H1 (cell line): Measurements from ENCODE around the gene HOXD1. TPM values are rescaled to one million over a fixed set of nuclear protein-coding genes. Genes with fewer than 3 reads are reported as not detected.

Source experiments
- CTCF ChIA-PET: fragments of 300-600 bp; sonication (Branson Sonifier 250); formaldehyde crosslinking; loops from one replicate; lab custom pipeline; 2021; ENCODE audit not compliant: partially characterized antibody; lab: Charles Lee
- POLR2A ChIA-PET: fragments of 300-600 bp; sonication (Branson Sonifier 250); formaldehyde crosslinking; loops from one replicate; lab custom pipeline; 2021; ENCODE audit warnings: inconsistent platforms; ENCODE audit not compliant: partially characterized antibody; lab: Charles Lee
- DNase-seq, 2 experiments: peaks; one replicate each; pipeline versions ENCODE4 v3.0.0 to v3.0.0-alpha.2; 2010 to 2022; ENCODE audit warnings: low spot score in 2 of 2, low read depth in 1 of 2, mixed read lengths in 1 of 2
- FAIRE-seq: peaks from 2 replicates; lab custom pipeline; 2011; peaks lifted over from hg19 to GRCh38; lab: Jason Lieb, UNC
- H2AFZ ChIP-seq: 2 replicates; pipeline ENCODE4 v1.8.1; 2012; ENCODE audit warnings: low read length, inconsistent platforms
- H2AK5ac ChIP-seq: 2 replicates; pipeline ENCODE4 v1.6.1; 2013; ENCODE audit warnings: low read depth, low read length
- H2BK120ac ChIP-seq: replicated peaks from 2 replicates; pipeline ENCODE3; 2013; ENCODE audit warnings: low read depth, low read length, inconsistent platforms
- H2BK12ac ChIP-seq: 2 replicates; pipeline ENCODE4 v1.6.1; 2013; ENCODE audit warnings: low read depth, low read length
- H2BK15ac ChIP-seq: 2 replicates; pipeline ENCODE4 v1.6.1; 2013; ENCODE audit warnings: low read length
- H2BK20ac ChIP-seq: 2 replicates; pipeline ENCODE4 v1.6.1; 2013; ENCODE audit warnings: low read length
- H2BK5ac ChIP-seq: 2 replicates; pipeline ENCODE4 v1.6.1; 2013; ENCODE audit warnings: low read depth, low read length
- H3K14ac ChIP-seq: 2 replicates; pipeline ENCODE4 v1.6.1; 2013; ENCODE audit warnings: inconsistent platforms; ENCODE audit not compliant: insufficient read length
- H3K18ac ChIP-seq: 2 replicates; pipeline ENCODE4 v1.6.1; 2013; ENCODE audit warnings: low read length; ENCODE audit errors: extremely low read depth
- H3K23ac ChIP-seq: 2 replicates; pipeline ENCODE4 v1.6.1; 2013; ENCODE audit warnings: inconsistent platforms; ENCODE audit not compliant: insufficient read length
- H3K23me2 ChIP-seq: 2 replicates; pipeline ENCODE4 v1.6.1; 2013; ENCODE audit warnings: low read depth, low read length
- H3K27ac ChIP-seq: 2 replicates; pipeline ENCODE4 v1.6.1; 2011; ENCODE audit warnings: low read depth, low read length, inconsistent platforms
- H3K27me3 ChIP-seq, 4 experiments: replicated peaks in 1 of 4; 1 replicate in 1 of 4; 2 replicates in 3 of 4; pipeline versions ENCODE4 v1.6.1 to v1.8.1; 2011 to 2013; ENCODE audit warnings: low read length in 3 of 4, mild to moderate bottlenecking in 3 of 4, inconsistent platforms in 2 of 4, mixed read lengths in 2 of 4, moderate library complexity in 1 of 4; ENCODE audit not compliant: control insufficient read depth in 3 of 4, insufficient read depth in 3 of 4; ENCODE audit errors: extremely low read depth in 1 of 4
- H3K36me3 ChIP-seq, 4 experiments: 2 replicates each; pipeline versions ENCODE4 v1.6.1 to v1.8.1; 2011 to 2013; ENCODE audit warnings: mild to moderate bottlenecking in 4 of 4, low read length in 3 of 4, moderate library complexity in 2 of 4, control low read depth in 1 of 4, inconsistent platforms in 1 of 4; ENCODE audit not compliant: insufficient read depth in 4 of 4, control insufficient read depth in 2 of 4
- H3K4ac ChIP-seq: replicated peaks from 2 replicates; pipeline ENCODE3; 2013; ENCODE audit warnings: low read length, low read depth, mixed read lengths, inconsistent platforms; ENCODE audit not compliant: insufficient read length
- H3K4me1 ChIP-seq, 4 experiments: replicated peaks in 1 of 4; 1 replicate in 1 of 4; 2 replicates in 3 of 4; pipeline versions ENCODE4 v1.6.1 to v1.8.1; 2011 to 2013; ENCODE audit warnings: low read length in 3 of 4, inconsistent platforms in 2 of 4, mixed read lengths in 1 of 4; ENCODE audit not compliant: insufficient read depth in 4 of 4, control insufficient read depth in 3 of 4
- H3K4me2 ChIP-seq, 2 experiments: 2 replicates each; pipeline versions ENCODE4 v1.6.1 to v1.8.1; 2011 to 2013; ENCODE audit warnings: low read depth in 2 of 2, low read length in 2 of 2, control low read depth in 1 of 2, inconsistent platforms in 1 of 2, mild to moderate bottlenecking in 1 of 2; ENCODE audit not compliant: insufficient read depth in 1 of 2
- H3K4me3 ChIP-seq, 4 experiments: fragments of 200-600, 300-600 bp in 1 of 4; sonication (generic), shearing (Covaris generic), sonication (Bioruptor Twin) in 1 of 4; 2 replicates each; pipeline versions ENCODE4 v1.5.1 to v1.8.1; 2011 to 2016; ENCODE audit warnings: low read length in 4 of 4, low read depth in 3 of 4, control low read depth in 2 of 4, inconsistent platforms in 2 of 4, mild to moderate bottlenecking in 2 of 4, mixed read lengths in 1 of 4, moderate library complexity in 1 of 4; ENCODE audit not compliant: insufficient read depth in 2 of 4; ENCODE audit errors: extremely low read depth in 1 of 4
- H3K56ac ChIP-seq: replicated peaks from 2 replicates; pipeline ENCODE3; 2013; ENCODE audit warnings: low read depth, mild to moderate bottlenecking, mixed read lengths, low read length, inconsistent platforms; ENCODE audit not compliant: insufficient read length
- H3K79me1 ChIP-seq: 2 replicates; pipeline ENCODE4 v1.6.1; 2013; ENCODE audit warnings: low read depth, low read length, control low read depth
- H3K79me2 ChIP-seq, 2 experiments: 2 replicates each; pipeline versions ENCODE4 v1.6.1 to v1.8.1; 2012 to 2013; ENCODE audit warnings: low read length in 2 of 2, mild to moderate bottlenecking in 2 of 2, inconsistent platforms in 1 of 2; ENCODE audit not compliant: insufficient read depth in 2 of 2, control insufficient read depth in 1 of 2
- H3K9ac ChIP-seq, 4 experiments: replicated peaks in 1 of 4; 1 replicate in 1 of 4; 2 replicates in 3 of 4; pipeline versions ENCODE4 v1.6.1 to v1.8.1; 2011 to 2013; ENCODE audit warnings: low read depth in 3 of 4, low read length in 3 of 4, control low read depth in 2 of 4, mild to moderate bottlenecking in 2 of 4, moderate library complexity in 2 of 4, inconsistent platforms in 1 of 4; ENCODE audit errors: extremely low read depth in 1 of 4
- H3K9me3 ChIP-seq, 2 experiments: 2 replicates each; pipeline versions ENCODE4 v1.6.1 to v1.8.1; 2012 to 2013; ENCODE audit warnings: mild to moderate bottlenecking in 2 of 2, moderate library complexity in 2 of 2, control low read depth in 1 of 2, inconsistent platforms in 1 of 2, low read depth in 1 of 2, low read length in 1 of 2, mixed read lengths in 1 of 2; ENCODE audit not compliant: insufficient read depth in 2 of 2
- H4K20me1 ChIP-seq, 2 experiments: replicated peaks in 1 of 2; 2 replicates each; pipeline versions ENCODE3 to v1.8.1; 2011 to 2013; ENCODE audit warnings: inconsistent platforms in 2 of 2, low read length in 2 of 2, mild to moderate bottlenecking in 1 of 2; ENCODE audit not compliant: insufficient read depth in 2 of 2, control insufficient read depth in 1 of 2
- H4K5ac ChIP-seq: 2 replicates; pipeline ENCODE4 v1.6.1; 2013; ENCODE audit warnings: low read length, low read depth, mixed read lengths, inconsistent platforms; ENCODE audit not compliant: insufficient read length
- H4K8ac ChIP-seq: 2 replicates; pipeline ENCODE4 v1.8.0; 2013; ENCODE audit warnings: mild to moderate bottlenecking, moderate library complexity, low read length, inconsistent platforms; ENCODE audit not compliant: insufficient read depth; ENCODE audit errors: extremely low read depth
- H4K91ac ChIP-seq: replicated peaks from 2 replicates; pipeline ENCODE3; 2013; ENCODE audit warnings: low read length, mixed read lengths, inconsistent platforms; ENCODE audit not compliant: insufficient read length
- ASH2L ChIP-seq: fragments of 200-600, 300-600 bp; sonication (generic); IDR thresholded peaks from one replicate; pipeline ENCODE4 v1.7.1; 2017; ENCODE audit warnings: low read length
- BACH1 ChIP-seq: IDR thresholded peaks from 2 replicates; pipeline ENCODE4 v1.6.1; 2012; ENCODE audit warnings: low read length, improper control_type of control experiment
- EGR1 ChIP-seq: IDR thresholded peaks from 2 replicates; pipeline ENCODE4 v1.6.1; 2011; ENCODE audit warnings: low read depth, low read length, borderline replicate concordance
- FOSL1 ChIP-seq: IDR thresholded peaks from 2 replicates; pipeline ENCODE4 v1.6.1; 2011; ENCODE audit warnings: mild to moderate bottlenecking, low read depth, low read length, moderate library complexity; ENCODE audit not compliant: insufficient read depth
- GABPA ChIP-seq: IDR thresholded peaks from 2 replicates; pipeline ENCODE4 v1.6.1; 2011; ENCODE audit warnings: mild to moderate bottlenecking, low read length, moderate library complexity, borderline replicate concordance; ENCODE audit not compliant: insufficient read depth
- RXRA ChIP-seq: IDR thresholded peaks from 2 replicates; pipeline ENCODE4 v1.6.1; 2011; ENCODE audit warnings: low read depth, mild to moderate bottlenecking, low read length, moderate library complexity; ENCODE audit not compliant: insufficient read depth
- SAP30 ChIP-seq: fragments of 300-600 bp; sonication (generic); IDR thresholded peaks from 2 replicates; pipeline ENCODE4 v1.7.1; 2012; ENCODE audit warnings: low read length, moderate library complexity, mild to moderate bottlenecking, inconsistent platforms; ENCODE audit not compliant: insufficient read depth, insufficient replicate concordance
- SP1 ChIP-seq: IDR thresholded peaks from 2 replicates; pipeline ENCODE4 v1.6.1; 2011; ENCODE audit warnings: low read depth, low read length
- SRF ChIP-seq: IDR thresholded peaks from 2 replicates; pipeline ENCODE4 v1.6.1; 2011; ENCODE audit warnings: mild to moderate bottlenecking, low read depth, low read length, moderate library complexity
- TAF1 ChIP-seq: IDR thresholded peaks from 2 replicates; pipeline ENCODE4 v1.6.1; 2011; ENCODE audit warnings: mild to moderate bottlenecking, low read depth, low read length
- TEAD4 ChIP-seq: IDR thresholded peaks from 2 replicates; pipeline ENCODE4 v1.6.1; 2012; ENCODE audit warnings: low read depth, low read length, inconsistent platforms, mixed read lengths
- WGBS, 2 experiments: shearing (Covaris generic) in 1 of 2; methylation state at CpG; one replicate each; pipeline versions ENCODE4 v1.1.6 to v1.1.7; 2013 to 2015; ENCODE audit warnings: low lambda C conversion rate in 2 of 2, mixed read lengths in 2 of 2, inconsistent platforms in 1 of 2, low coverage in 1 of 2, missing lambda C conversion rate in 1 of 2; ENCODE audit not compliant: insufficient replicate concordance in 2 of 2, insufficient coverage in 1 of 2, insufficient read length in 1 of 2; ENCODE audit errors: extremely low coverage in 1 of 2, missing lambda C conversion rate in 1 of 2; 5-methylcytosine and 5-hydroxymethylcytosine counted together
- polyA plus RNA-seq, 7 experiments: library from polyadenylated mRNA; depleted of rRNA in 3 of 7; stranded (reverse) in 5 of 7; unstranded in 2 of 7; fragments of >200 nt in 5 of 7; fragments of 200-250 nt in 2 of 7; gene quantifications; 1 replicate in 5 of 7; 2 replicates in 1 of 7; 4 replicates in 1 of 7; pipeline versions ENCODE4 v1.2.1 to v1.2.3, GENCODE V29; 2011 to 2013; ENCODE audit warnings: missing spikeins in 2 of 7, mixed read lengths in 2 of 7
- total RNA-seq: library from RNA; stranded (reverse); fragmentation: NEBNext Ultra II Directional; extraction: Animal tissue kit (Norgen Biotek cat#: 25700); gene quantifications from 2 replicates; pipeline ENCODE4 v1.2.1, GENCODE V29; 2021
- TF ChIP-seq, protein P1 (sequence below): IDR thresholded peaks from 2 replicates; pipeline ENCODE4 v1.6.1; 2011; ENCODE audit warnings: low read length, improper control_type of control experiment
- TF ChIP-seq, protein P2 (sequence below): IDR thresholded peaks from 2 replicates; pipeline ENCODE4 v1.6.1; 2012; ENCODE audit warnings: inconsistent platforms

HOXD1 gene
- total and polyA plus RNA-seq, 2 of the 8 experiments (the other 6 are each of a cell fraction or from before 2014, with no cell fraction given) = 0.03 TPM; not detected in 1

DNA sequence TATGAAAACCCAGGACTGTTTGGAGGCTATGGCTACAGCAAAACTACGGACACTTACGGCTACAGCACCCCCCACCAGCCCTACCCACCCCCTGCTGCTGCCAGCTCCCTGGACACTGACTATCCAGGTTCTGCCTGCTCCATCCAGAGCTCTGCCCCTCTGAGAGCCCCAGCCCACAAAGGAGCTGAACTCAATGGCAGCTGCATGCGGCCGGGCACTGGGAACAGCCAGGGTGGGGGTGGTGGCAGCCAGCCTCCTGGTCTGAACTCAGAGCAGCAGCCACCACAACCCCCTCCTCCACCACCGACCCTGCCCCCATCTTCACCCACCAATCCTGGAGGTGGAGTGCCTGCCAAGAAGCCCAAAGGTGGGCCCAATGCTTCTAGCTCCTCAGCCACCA lies 19.3 kb upstream of the HOXD1 start:
- Histone ChIP-seq H3K4me1 (peaks cover 0 to 16% (median 10%) of the 10 kb centered on the region in 4 experiments; a peak in 5 of 7 replicates), H2BK12ac (no peak overlapping the region), H3K9me3 (no peaks in the 10 kb centered on the region), H3K27ac (no peak overlapping the region), H3K79me1 (no peaks in the 10 kb centered on the region), H3K27me3 (peaks cover 95 to 100% (median 99%) of the 10 kb centered on the region in 4 experiments), H2BK15ac (no peak overlapping the region), H3K14ac (no peak overlapping the region), H3K18ac (no peak overlapping the region), H3K79me2 (no peaks in the 10 kb centered on the region), H3K36me3 (no peaks in the 10 kb centered on the region; a peak in 1 of 8 replicates), H3K4me2 (no peak overlapping the region), H3K23ac (no peak overlapping the region), H4K20me1 (peaks cover 9 to 38% of the 10 kb centered on the region in 2 experiments), H3K4ac (no peak overlapping the region), H3K23me2 (peaks cover 5% of the 10 kb centered on the region; the same call in 1 of the 2 replicates), H3K56ac (no peak overlapping the region), H3K4me3 (no peak overlapping the region), H3K9ac (no peak overlapping the region), H4K8ac (no peak overlapping the region), H2AFZ (no peak overlapping the region), H4K91ac (no peak overlapping the region), H2AK5ac (no peak overlapping the region), H2BK5ac (no peak overlapping the region), H4K5ac (no peak overlapping the region), H2BK120ac (no peak overlapping the region), H2BK20ac (no peak overlapping the region)
- FAIRE-seq = no peak
- ChIA-PET CTCF (interaction anchor here (0.7 to 4.4 kb wide), 15 partner anchors 9 to 979 kb away, joined by 3 to 21 read pairs (median 4); partner anchors contain the start of gene HOXD4), POLR2A (no interaction called here)
- 58% methylated on average over 5 of the region's 5 CpGs; no CpG with 5 or more reads in 1 of the 2 experiments for WGBS, 2 experiments
- DNase-seq = no peak
- TF ChIP-seq EGR1 (no peak), FOSL1 (no peak), TAF1 (no peak), SRF (no peak), ASH2L (no peak), TEAD4 (no peak), BACH1 (no peak), RXRA (no peak), SAP30 (no peak), SP1 (no peak), GABPA (no peak)
- TF ChIP-seq, protein P1, sequence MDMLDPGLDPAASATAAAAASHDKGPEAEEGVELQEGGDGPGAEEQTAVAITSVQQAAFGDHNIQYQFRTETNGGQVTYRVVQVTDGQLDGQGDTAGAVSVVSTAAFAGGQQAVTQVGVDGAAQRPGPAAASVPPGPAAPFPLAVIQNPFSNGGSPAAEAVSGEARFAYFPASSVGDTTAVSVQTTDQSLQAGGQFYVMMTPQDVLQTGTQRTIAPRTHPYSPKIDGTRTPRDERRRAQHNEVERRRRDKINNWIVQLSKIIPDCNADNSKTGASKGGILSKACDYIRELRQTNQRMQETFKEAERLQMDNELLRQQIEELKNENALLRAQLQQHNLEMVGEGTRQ = no peak
- TF ChIP-seq, protein P2, sequence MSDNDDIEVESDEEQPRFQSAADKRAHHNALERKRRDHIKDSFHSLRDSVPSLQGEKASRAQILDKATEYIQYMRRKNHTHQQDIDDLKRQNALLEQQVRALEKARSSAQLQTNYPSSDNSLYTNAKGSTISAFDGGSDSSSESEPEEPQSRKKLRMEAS = no peak
